CD4-positive, alpha-beta T cell treated with Interleukin-2 at 100 ng/mL for 4 hours (primary cell): Measurements from ENCODE around the gene VEPH1.

Experiments used
- DNase-seq: peaks from one replicate; pipeline ENCODE4 v3.0.0-alpha.2; 2020; ENCODE audit warnings: low spot score

VEPH1 gene

DNA sequence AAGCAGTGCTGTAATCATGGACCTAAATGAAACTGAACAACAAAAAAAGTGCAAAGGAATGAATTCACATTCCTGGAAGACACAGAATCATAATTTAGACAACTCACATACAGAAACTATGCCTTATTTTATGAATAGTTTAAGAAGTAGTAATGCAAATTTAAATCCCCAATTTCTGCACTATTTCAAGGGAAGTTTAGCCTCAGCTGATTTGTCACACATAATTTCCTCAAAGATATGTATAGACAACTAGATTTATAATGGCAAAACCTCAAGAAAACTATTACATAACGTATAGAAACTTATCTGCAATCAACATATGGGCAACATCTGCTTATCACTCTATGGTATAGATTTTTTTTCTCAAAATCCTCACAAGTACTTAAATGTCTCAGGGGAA, 74.4 kb downstream of the VEPH1 start:
- DNase-seq = no peak

DNA sequence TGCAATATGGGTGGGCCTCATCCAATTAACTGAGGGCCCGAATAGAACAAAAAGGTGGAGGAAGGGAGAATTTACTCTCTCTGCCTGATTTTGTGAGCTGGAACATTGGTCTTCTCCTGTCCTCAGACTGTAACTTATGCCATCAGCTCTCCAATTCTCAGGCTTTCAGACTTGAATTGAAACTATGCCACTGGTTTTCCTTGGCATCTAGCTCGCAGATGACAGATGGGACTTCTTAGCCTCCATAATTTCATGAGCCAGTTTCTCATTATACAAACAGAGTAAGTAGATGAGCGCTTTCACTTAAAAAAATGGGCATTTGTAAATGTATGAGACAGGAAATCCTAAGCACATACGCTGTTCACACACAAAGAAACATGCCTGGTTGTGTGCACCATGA, 75.3 kb downstream of the VEPH1 start:
- no peak for DNase-seq

DNA sequence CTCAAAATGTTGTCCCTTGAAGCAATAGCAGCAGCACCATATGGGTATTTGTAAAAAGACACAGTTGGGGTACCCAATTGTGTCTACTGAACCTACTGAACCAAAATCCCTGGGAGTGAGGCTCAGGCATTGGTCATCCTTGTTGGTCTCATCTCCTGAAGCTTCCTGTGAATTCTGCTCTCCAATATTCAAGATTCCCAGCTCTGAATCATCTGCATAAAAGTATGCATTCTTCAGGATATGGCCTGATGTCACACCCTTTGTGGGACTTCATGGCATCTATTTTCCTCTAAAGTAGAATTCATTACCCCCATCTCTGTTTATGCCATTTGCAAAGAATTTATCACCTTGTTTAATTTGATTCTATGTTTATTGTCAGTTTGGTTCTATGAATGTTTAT, 79.9 kb downstream of the VEPH1 start:
- no peak for DNase-seq

DNA sequence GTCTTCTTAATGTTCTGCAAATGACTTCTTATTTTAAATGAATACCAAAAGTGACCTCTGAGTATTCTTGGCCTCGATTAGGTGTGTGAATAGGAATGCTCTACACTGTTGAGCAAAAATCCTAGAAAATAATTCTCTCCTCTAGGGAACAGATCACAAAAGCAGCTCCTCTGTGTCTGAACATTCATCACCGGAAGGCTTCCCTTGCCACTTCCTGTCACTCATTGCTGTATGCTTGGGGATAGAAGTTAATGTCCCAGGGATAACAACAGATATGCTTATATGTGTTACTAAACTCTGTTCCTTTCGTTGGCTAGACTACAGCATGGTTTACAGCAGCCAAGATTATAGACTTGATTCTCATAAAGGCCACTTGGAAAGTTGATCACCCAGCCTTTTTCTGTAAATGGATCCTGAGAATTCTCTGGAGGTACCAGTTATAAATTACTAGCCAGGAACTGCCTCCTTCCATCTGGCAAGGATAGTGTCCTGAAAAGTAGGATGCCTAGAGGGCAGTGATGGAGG, 82.5 kb downstream of the VEPH1 start:
- DNase-seq = no peak

DNA sequence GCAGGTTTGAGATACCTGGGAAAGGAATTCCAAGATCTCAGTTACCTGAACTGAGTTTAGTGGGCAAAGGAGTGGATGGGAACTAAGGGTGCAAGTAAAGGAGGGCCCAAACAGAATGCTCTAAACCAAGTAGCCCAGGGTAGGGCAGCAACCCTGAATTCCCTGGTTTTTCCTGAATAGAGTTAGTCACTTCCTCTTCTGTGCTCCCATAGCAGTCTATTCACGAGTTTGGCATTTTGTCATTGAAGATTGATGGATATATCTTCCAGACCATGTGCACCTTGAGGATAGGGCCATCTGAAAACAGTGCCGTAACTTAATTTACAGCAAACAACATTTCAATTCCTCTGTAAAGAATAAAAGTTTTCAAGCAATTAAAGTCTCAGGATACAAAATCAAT, 85.1 kb downstream of the VEPH1 start:
- no peak for DNase-seq

DNA sequence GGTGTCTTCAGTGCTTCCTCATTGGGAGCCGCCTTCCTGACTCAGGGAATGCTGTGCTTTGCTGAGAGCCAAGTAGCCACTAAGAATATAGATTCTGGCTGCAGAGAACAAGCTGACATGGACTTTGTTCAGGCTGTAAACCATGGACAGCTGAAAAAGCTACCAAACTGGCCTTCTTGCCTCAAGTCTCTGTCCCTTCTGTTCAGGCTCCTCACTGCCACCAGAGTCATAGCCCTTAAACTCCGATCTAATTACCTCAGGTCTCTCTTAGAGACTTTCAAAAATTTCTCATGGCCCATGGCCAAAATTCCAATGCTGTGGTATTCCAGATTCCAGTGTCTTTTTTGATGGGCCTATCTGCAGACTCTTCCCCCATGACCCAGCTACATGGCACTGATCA, 86.0 kb downstream of the VEPH1 start:
- no peak for DNase-seq

DNA sequence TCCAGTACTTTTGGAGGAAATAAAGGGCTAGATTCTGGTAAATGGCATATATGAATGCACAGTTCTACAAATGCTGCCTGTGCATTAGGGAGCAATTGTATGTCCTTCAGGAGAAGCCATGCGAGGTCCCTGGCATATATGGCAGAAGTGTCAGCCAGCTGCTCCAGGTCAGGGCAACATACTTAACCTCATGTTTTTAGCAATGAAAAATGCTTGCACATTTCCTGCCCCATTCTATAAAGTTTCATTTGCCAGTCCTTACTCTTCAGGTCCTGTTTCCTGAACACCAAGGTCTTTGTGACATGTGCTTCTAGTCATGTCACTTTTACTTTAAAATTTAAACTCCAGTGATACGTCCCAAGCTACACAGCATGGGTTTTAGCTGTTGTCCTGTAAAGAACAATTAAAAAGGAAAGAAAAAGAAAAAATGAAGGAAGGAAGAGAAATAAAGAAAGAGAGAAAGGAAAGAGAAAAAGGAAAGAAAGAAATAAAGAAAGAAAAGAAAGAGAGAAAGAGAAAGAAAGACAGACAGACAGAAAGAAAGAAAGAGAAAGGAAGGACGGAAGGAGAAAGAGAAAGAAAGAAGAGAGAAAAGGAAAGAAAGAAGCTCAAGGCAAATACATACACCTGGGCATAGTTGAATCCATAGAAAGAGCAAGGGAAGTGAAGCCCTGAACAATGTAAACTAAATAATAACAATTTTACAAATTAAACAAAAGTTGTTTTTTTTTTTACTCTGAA, 86.7 kb downstream of the VEPH1 start:
- DNase-seq = no peak

DNA sequence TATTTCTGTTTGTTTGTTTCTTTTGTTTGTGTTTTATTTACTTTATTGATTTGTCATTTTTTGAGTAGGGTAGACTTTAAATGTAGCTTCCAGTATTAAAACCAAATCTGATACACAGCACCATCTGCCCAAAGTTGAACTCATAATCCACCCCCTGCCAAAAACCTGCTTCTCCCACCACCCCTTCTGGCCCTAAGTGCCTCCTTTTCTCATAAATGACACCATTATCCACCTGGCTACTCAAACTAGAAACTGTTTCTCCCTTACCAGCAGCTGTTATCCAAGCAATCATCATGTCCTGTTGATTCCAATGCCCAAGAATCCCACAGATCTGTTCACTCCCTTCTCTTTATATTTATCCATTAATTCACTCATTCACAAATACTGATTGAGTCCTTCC, 88.4 kb downstream of the VEPH1 start:
- no peak for DNase-seq

DNA sequence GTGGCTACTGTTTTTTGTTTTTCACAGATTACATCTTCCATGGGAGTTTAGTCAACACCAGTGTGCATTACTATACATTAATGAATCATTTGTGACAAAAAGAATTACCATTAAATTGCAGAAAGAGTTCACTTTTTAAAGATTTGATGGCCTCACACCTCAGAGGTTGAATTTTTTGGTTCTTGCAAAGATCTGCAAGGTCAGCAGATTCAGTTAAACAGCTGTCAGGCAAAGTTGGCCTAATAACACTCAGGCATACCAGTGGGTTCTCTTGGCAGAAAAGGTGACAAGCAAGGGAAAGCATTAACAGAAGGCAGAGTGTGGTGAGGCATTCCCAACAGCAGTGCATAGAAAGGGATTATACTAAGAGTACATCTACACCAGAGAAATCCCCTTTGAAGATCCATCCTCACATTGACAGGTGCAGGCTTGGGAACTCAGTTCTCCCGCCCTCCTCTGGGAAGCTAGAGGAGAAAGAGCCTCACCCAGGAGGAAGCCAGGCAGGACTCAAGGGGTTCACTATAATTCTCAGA, 90.8 kb downstream of the VEPH1 start:
- DNase-seq = no peak

DNA sequence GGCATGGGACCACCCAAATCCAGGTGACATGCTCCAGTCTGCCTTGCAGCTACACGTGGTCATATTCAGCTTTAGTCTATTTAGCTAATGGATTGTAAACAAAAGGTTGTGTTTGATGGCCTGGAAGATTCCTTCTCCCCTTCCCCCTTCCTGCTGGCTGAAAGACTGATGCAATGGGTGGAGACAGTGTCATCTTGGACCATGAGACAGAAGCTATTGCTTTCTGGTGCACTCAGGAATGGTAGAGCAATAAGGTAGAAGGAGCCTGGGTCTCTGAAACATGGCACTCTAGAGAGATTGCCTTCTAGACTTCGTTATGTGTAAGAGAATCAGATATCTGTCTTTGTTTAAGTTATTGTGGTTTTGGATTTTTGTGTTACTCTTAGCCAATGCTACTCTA, 92.3 kb downstream of the VEPH1 start:
- DNase-seq = no peak

DNA sequence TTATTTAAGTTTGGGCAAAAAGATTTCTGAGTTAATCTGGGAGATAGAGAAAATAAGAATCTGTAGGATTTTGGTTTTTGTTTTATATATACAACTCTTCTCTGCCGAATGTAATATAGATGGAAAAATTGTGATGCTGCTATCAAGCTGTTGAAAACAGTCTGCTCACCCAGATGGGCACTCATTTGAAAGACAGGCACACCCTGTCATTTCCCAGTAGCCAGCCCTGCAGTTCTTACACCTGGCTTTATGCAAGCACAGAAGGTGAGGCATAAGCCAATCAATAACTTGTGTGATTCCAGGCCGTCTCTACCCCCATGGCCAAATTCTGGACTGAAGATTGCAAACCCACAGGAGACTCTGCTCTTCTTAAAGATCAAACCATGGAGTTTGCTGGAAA, 93.7 kb downstream of the VEPH1 start:
- DNase-seq = no peak

DNA sequence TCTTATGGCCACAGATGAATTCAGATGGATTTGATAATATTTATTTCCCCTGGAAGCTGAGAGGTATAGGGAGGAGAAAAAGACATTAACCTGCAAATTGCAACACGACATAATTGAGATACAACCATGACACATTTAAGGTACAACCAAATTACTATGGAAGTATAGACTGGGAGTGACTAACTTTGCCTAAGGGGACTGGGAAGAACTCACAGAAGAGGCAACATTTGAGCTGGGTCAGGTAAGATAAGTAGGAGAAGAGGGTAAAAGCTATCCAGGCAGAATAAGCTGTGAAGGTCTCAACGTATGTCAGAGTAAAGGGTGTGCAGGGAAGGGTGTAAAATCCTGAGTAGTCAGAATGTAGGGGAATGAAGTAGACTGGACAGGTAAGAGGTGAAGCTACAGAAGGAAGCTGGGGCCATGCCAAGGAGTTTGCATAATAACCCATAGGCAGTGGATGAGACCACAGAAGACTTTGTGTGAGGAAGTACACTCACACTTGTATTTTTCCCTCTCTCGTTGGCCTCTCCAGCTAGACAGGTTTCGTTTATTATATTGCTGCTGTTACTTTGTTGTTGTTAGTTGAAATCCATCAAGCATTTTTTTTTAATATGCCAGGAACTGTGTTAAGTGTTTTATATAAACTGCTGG, 94.6 kb downstream of the VEPH1 start:
- DNase-seq = no peak

DNA sequence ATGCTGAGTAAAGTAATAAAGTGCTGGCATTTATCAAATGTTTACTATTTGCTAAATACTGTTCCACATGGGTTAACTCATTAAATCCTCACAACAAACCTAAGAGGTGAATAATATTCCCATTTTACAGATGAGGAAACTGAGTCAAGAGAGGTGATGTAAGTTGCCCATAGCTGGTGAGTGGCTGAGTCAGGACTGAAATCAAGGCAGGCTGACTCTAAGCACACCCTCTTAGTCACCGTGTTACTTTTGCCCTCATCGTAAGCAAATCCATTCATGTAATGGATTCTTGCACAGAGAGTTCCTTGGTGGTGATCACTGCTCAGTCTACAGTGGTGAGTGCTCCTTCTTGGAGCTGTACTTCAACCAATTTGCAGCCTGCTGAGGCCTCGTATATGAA, 95.4 kb downstream of the VEPH1 start:
- DNase-seq = no peak

DNA sequence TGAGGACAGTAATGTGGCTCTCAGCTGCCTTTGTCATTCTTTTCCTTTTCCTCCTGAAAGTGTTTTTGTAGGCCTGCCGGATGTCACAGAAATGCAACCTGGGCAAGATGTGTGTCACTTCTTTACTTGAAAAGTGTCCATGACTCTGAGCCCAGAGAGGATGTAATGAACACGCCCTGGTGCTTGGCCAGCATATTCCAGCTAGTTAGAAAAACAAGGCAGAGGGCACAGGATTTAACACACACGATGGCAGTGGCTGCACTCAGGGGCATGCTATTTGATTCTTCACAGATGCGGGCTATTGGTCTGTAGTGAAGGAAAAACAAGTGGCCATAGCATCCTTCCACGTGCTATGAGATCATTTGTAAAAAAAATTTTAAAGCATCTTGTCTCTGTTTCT, 96.8 kb downstream of the VEPH1 start:
- no peak for DNase-seq

DNA sequence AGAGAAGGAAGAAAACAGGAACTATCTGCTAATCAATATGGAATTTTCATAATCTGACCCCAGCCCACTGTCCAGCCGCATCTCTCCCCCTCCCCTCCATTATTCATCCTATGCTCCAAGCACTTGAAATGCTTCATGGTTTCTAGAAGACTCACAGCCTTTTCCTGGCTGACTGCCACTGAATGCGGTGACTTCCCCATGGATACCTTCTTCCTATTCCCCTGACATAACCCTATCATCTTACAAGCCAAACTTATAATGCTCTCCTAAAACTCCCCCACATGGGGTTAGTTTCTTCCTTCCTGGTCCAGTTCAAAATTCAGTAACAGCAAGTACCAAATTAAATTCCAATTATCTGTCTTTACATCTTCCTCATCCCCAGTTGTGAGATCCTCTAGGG, 97.8 kb downstream of the VEPH1 start:
- no peak for DNase-seq

DNA sequence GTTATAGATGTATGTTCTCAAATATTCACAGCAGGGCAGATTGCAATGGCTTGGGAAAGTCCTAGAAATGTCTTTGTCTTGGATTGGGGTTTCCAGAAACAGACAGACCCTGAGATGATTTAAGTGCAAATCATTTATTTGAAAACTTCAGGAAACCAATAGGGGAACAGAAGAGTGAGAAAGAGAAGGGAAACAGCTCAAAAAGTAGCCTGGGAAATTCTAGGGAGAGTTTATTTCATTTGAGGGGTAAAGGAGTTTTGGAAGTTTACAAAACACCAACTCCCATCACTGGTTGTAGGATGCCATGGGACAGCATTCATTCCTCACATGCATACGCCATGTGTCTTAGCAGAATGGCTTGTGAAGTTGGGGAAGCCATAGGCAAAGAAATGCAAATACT, 98.8 kb downstream of the VEPH1 start:
- DNase-seq = no peak

DNA sequence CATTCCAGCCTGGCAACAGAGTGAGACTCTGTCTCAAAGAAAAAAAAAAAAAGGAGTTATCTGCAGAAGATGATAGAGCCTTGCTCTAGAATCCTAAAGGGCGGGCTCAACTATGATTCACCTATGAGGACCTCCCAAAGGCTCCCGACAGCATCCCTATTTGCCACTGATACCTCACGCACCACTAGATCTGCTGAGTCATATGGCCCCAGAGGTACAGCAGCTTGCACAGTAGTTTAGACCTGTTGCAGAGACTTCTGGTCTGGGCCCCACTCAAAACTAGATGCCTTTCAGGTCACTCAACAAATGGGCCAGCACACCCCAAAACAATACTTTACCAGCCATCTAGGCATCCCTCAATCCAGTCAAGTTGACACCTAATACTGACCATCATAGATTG, 104.6 kb downstream of the VEPH1 start:
- DNase-seq = no peak

DNA sequence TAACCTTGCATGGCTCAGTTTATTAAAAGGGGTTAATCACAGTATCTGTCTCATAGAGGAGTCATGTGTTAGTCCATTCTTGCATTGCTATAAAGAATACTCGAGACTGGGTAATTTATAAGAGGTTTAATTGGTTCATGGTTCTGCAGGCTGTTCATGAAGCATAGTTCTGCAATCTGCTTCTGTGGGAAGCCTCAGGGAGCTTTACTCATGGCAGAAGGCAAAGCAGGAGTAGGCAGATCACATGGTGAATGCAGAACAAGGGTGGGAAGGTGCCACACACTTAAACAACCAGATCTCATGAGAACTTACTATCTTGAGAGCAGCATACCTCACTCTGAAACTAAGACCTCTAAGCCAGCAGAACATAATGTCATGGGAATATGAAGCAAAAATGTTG, 108.8 kb downstream of the VEPH1 start:
- no peak for DNase-seq

DNA sequence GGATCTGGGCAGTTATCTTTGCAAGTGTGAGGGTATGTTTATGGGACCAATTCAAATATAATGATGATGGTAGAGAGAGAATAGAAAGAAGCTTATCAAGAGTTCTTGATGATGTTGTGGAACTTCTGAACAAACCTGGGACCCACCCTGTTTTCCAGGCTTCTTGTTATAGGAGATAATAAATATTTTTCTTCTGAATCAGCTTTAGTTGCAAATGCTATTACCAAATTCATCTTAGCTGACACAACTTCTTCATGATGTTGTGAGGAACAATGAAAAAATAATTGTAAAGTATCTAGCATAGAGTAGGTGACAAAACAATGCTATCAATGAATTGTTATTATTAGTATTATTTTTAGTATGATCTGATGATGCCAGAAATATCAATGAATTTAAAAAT, 110.1 kb downstream of the VEPH1 start:
- no peak for DNase-seq

DNA sequence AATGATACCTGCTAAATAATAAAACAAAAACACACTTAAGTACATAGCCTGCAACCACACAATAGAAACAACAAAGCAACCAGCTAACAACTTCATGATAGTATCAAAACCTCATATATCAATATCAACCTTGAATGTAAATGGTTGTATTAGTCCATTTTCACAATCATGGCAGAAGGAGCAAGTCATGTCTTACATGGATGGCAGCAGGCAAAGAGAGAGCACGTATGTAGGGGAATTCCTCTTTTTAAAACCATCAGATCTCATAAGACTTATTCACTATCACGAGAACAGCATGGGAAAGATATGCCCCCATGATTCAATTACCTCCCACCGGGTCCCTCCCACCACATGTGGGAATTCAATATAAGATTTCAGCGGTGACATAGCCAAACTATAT, 111.1 kb downstream of the VEPH1 start:
- DNase-seq = no peak

DNA sequence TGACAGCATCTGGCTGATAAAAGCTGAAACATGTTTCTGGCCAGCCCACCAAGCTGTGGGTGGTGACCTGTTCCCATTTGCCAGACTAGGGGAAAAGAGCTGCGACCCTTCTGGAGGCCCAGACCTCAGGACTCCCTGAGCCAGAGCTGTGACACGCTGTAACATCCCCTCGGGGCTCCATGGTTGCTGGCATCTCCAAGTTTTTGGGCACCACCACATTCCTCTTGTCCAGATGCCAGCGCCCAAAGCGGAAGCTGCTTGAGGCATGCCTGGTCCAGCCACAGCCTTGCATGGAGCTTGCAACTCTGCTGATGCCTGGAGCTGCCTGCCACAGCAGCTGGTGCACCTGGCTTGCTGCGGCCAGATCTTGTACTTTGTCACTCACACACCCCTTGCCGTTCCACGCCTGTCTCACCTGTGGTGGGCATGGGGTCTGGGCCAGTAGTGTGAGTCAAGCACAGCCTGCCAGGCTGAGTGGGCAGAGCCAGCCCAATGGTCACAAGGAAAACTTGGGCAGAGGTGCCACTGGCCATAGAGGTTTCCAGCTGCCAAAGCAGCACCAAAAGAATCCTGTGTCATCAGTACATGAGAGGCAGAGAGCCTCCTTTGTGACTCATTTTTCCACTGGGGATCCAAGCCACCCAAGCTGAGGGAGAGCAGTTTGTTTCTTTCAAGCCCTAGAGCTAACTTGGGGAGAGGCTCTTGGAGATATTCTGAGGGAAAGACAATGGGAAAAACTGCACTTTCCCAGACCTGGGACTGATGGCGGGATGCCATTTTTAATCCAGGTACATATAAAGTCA, 112.3 kb downstream of the VEPH1 start:
- no peak for DNase-seq

DNA sequence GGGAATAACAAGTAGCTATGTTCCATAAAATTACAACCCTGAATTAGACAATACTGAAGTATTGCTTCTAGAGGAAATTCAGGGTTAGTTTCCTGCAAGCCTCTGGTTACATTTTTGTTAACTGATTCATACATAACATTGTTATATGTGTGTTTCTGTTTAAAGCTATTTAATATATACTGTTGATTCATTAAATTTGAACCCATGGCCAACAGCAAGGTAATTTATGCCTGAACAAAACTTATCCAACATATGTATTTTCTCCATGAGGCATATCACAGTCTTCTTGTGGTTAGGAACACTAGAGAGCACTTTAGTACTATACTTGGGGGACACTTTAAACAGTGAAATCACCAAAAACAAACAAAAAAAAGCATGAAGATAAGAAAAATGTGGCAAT, 114.2 kb downstream of the VEPH1 start:
- no peak for DNase-seq
